GM10847 (cell line): ENCODE data around the gene SLC38A6.

Experiments used
- POLR2A ChIP-seq: IDR thresholded peaks from 2 replicates; pipeline ENCODE4 v1.6.1; 2011; ENCODE audit not compliant: insufficient read length; ENCODE audit errors: extremely low read depth

Gene SLC38A6

GRCh38 chr14:61064210-61064609 is 83.2 kb downstream of the SLC38A6 start:
- TF ChIP-seq POLR2A: no peak

GRCh38 chr14:61064856-61065255 is 83.8 kb downstream of the SLC38A6 start:
- TF ChIP-seq POLR2A: no peak

- no peak for TF ChIP-seq POLR2A
Observed at GRCh38 chr14:61065656-61066055, 84.6 kb downstream of the SLC38A6 start.

- no peak for TF ChIP-seq POLR2A
Observed at GRCh38 chr14:61074852-61075251, 93.8 kb downstream of the SLC38A6 start.

- TF ChIP-seq POLR2A: no peak
Observed at GRCh38 chr14:61076556-61076955, 95.5 kb downstream of the SLC38A6 start.

GRCh38 chr14:61077437-61077836 is 96.4 kb downstream of the SLC38A6 start:
- TF ChIP-seq POLR2A: no peak

GRCh38 chr14:61077951-61078720 is 97.1 kb downstream of the SLC38A6 start:
- TF ChIP-seq POLR2A: no peak

GRCh38 chr14:61080591-61081010 is 99.6 kb downstream of the SLC38A6 start:
- TF ChIP-seq POLR2A: no peak

GRCh38 chr14:61088081-61088480 is 107.0 kb downstream of the SLC38A6 start:
- TF ChIP-seq POLR2A: no peak

- no peak for TF ChIP-seq POLR2A
Observed at GRCh38 chr14:61089126-61089750, 108.2 kb downstream of the SLC38A6 start.

GRCh38 chr14:61090432-61091216 is 109.6 kb downstream of the SLC38A6 start:
- no peak for TF ChIP-seq POLR2A

- TF ChIP-seq POLR2A: no peak
Observed at GRCh38 chr14:61091657-61092273, 110.7 kb downstream of the SLC38A6 start.

GRCh38 chr14:61098721-61099120 is 117.7 kb downstream of the SLC38A6 start:
- no peak for TF ChIP-seq POLR2A

- TF ChIP-seq POLR2A: no peak
Observed at GRCh38 chr14:61099216-61099835, 118.3 kb downstream of the SLC38A6 start.
